Right lobe of liver (tissue), 4 donors: ENCODE results near the gene RHOH.

Source experiments
- CTCF ChIP-seq, 4 donors: fragments of 200-600 bp in 3 of 4; fragments of 450-650 bp in 1 of 4; IDR thresholded peaks; one replicate each; pipeline versions ENCODE4 v1.5.1 to v1.8.0; 2016 to 2022; ENCODE audit warnings: antibody characterized with exemption in 4 of 4, mild to moderate bottlenecking in 2 of 4
- POLR2A ChIP-seq: fragments of 450-650 bp; IDR thresholded peaks from one replicate; pipeline ENCODE4 v1.6.1; 2017; ENCODE audit warnings: antibody characterized with exemption, mild to moderate bottlenecking
- donor health status: DM: no; HTN: no; CAD: no.
- donor health status: DM: no; HTN: no; CAD: no.
- donor health status: DM: no; HTN: yes; CAD: no.

GRCh38 chr4:40178672-40179071 is 18.2 kb upstream of the RHOH start:
- no peak for TF ChIP-seq CTCF (IDR thresholded peaks at IDR 0.05)
- TF ChIP-seq POLR2A = no peak
